Stimulated activated memory B cell treated with anti-CD40 and anti-IgM and Interleukin-4, amounts not matched to agents 10 μg/mL and 1 μg/mL and 100 μg/mL, for 72 hours (primary cell): ENCODE data around the gene SLC45A3.

Experiments used
- ATAC-seq: fragments of 150-1000 bp; cut with Tn5 transposase; 2 replicates; pipeline ENCODE4 v1.10.0; 2021
- H3K27ac Mint-ChIP-seq: one replicate; pipeline ENCODE4 v1.8.0; 2022; ENCODE audit warnings: mild to moderate bottlenecking, mixed read lengths
- H3K27me3 Mint-ChIP-seq: one replicate; pipeline ENCODE4 v1.8.0; 2022; ENCODE audit warnings: mixed read lengths
- H3K36me3 Mint-ChIP-seq: one replicate; pipeline ENCODE4 v1.8.0; 2022; ENCODE audit warnings: mixed read lengths
- H3K4me1 Mint-ChIP-seq: one replicate; pipeline ENCODE4 v1.8.0; 2022; ENCODE audit warnings: mixed read lengths
- H3K4me3 Mint-ChIP-seq: one replicate; pipeline ENCODE4 v1.8.0; 2022; ENCODE audit warnings: mild to moderate bottlenecking, moderate library complexity, mixed read lengths
- H3K9me3 Mint-ChIP-seq: one replicate; pipeline ENCODE4 v1.8.0; 2022; ENCODE audit warnings: mixed read lengths

SLC45A3 gene

GRCh38 chr1:205665201-205666045, 14.9 kb downstream of the SLC45A3 start:
- H3K36me3 Mint-ChIP-seq: peaks cover 4% of the 10 kb centered on the region
- H3K9me3 Mint-ChIP-seq: no peaks in the 10 kb centered on the region
- no peak overlapping the region for H3K4me3 Mint-ChIP-seq
- no peak for ATAC-seq
- H3K27ac Mint-ChIP-seq: peak overlapping the region; percentile 83
- H3K4me1 Mint-ChIP-seq: peaks cover 83% of the 10 kb centered on the region
- no peaks in the 10 kb centered on the region for H3K27me3 Mint-ChIP-seq

GRCh38 chr1:205664399-205665017, 15.8 kb downstream of the SLC45A3 start:
- H3K27me3 Mint-ChIP-seq: no peaks in the 10 kb centered on the region
- peak overlapping the region; percentile 83 for H3K27ac Mint-ChIP-seq
- no peaks in the 10 kb centered on the region for H3K9me3 Mint-ChIP-seq
- no peak overlapping the region for H3K4me3 Mint-ChIP-seq
- ATAC-seq: no peak
- peaks cover 83% of the 10 kb centered on the region for H3K4me1 Mint-ChIP-seq
- peaks cover 4% of the 10 kb centered on the region for H3K36me3 Mint-ChIP-seq

- Mint-ChIP-seq H3K27ac (peak overlapping the region; percentile 15), H3K4me3 (no peak overlapping the region), H3K9me3 (no peaks in the 10 kb centered on the region), H3K27me3 (no peaks in the 10 kb centered on the region), H3K36me3 (peaks cover 4% of the 10 kb centered on the region), H3K4me1 (peaks cover 79% of the 10 kb centered on the region)
- ATAC-seq: no peak
Measured at GRCh38 chr1:205663286-205663936, 16.9 kb downstream of the SLC45A3 start.

- Mint-ChIP-seq H3K4me1 (peaks cover 73% of the 10 kb centered on the region), H3K36me3 (peaks cover 4% of the 10 kb centered on the region), H3K4me3 (no peak overlapping the region), H3K9me3 (no peaks in the 10 kb centered on the region), H3K27ac (peak overlapping the region; percentile 15), H3K27me3 (no peaks in the 10 kb centered on the region)
- ATAC-seq: no peak
Measured at GRCh38 chr1:205662791-205663190, 17.5 kb downstream of the SLC45A3 start.

GRCh38 chr1:205662135-205662738, 18.1 kb downstream of the SLC45A3 start:
- no peaks in the 10 kb centered on the region for H3K27me3 Mint-ChIP-seq
- H3K9me3 Mint-ChIP-seq: no peaks in the 10 kb centered on the region
- H3K4me1 Mint-ChIP-seq: peaks cover 70% of the 10 kb centered on the region
- ATAC-seq: no peak
- no peak overlapping the region for H3K4me3 Mint-ChIP-seq
- H3K27ac Mint-ChIP-seq: peak overlapping the region; percentile 15
- peaks cover 4% of the 10 kb centered on the region for H3K36me3 Mint-ChIP-seq

GRCh38 chr1:205661429-205662134, 18.7 kb downstream of the SLC45A3 start:
- H3K9me3 Mint-ChIP-seq: no peaks in the 10 kb centered on the region
- H3K36me3 Mint-ChIP-seq: peaks cover 4% of the 10 kb centered on the region
- H3K4me1 Mint-ChIP-seq: peaks cover 63% of the 10 kb centered on the region
- no peaks in the 10 kb centered on the region for H3K27me3 Mint-ChIP-seq
- H3K27ac Mint-ChIP-seq: peak overlapping the region; percentile 32
- ATAC-seq: no peak
- H3K4me3 Mint-ChIP-seq: no peak overlapping the region

GRCh38 chr1:205660361-205660760, 19.9 kb downstream of the SLC45A3 start:
- ATAC-seq: no peak
- H3K4me3 Mint-ChIP-seq: no peak overlapping the region
- no peaks in the 10 kb centered on the region for H3K27me3 Mint-ChIP-seq
- H3K36me3 Mint-ChIP-seq: peaks cover 4% of the 10 kb centered on the region
- peak overlapping the region; percentile 32 for H3K27ac Mint-ChIP-seq
- H3K9me3 Mint-ChIP-seq: no peaks in the 10 kb centered on the region
- H3K4me1 Mint-ChIP-seq: peaks cover 51% of the 10 kb centered on the region

GRCh38 chr1:205658943-205659581, 21.2 kb downstream of the SLC45A3 start:
- no peak overlapping the region for H3K27ac Mint-ChIP-seq
- no peaks in the 10 kb centered on the region for H3K9me3 Mint-ChIP-seq
- H3K4me1 Mint-ChIP-seq: peaks cover 38% of the 10 kb centered on the region
- peak; percentile 84 for ATAC-seq
- H3K36me3 Mint-ChIP-seq: peaks cover 4% of the 10 kb centered on the region
- no peaks in the 10 kb centered on the region for H3K27me3 Mint-ChIP-seq
- H3K4me3 Mint-ChIP-seq: no peak overlapping the region

GRCh38 chr1:205656236-205656635, 24.1 kb downstream of the SLC45A3 start:
- no peaks in the 10 kb centered on the region for H3K27me3 Mint-ChIP-seq
- H3K27ac Mint-ChIP-seq: no peak overlapping the region
- no peak for ATAC-seq
- H3K36me3 Mint-ChIP-seq: no peaks in the 10 kb centered on the region
- no peak overlapping the region for H3K4me3 Mint-ChIP-seq
- H3K9me3 Mint-ChIP-seq: no peaks in the 10 kb centered on the region
- peaks cover 24% of the 10 kb centered on the region for H3K4me1 Mint-ChIP-seq

GRCh38 chr1:205652984-205653383, 27.3 kb downstream of the SLC45A3 start:
- Mint-ChIP-seq H3K4me1 (no peaks in the 10 kb centered on the region), H3K27me3 (no peaks in the 10 kb centered on the region), H3K4me3 (no peak overlapping the region), H3K36me3 (no peaks in the 10 kb centered on the region), H3K9me3 (no peaks in the 10 kb centered on the region), H3K27ac (no peak overlapping the region)
- no peak for ATAC-seq

- Mint-ChIP-seq H3K27ac (no peak overlapping the region), H3K4me3 (no peak overlapping the region), H3K27me3 (no peaks in the 10 kb centered on the region), H3K9me3 (no peaks in the 10 kb centered on the region), H3K4me1 (no peaks in the 10 kb centered on the region), H3K36me3 (no peaks in the 10 kb centered on the region)
- no peak for ATAC-seq
Measured at GRCh38 chr1:205650241-205650640, 30.1 kb downstream of the SLC45A3 start.

- Mint-ChIP-seq H3K36me3 (no peaks in the 10 kb centered on the region), H3K27ac (no peak overlapping the region), H3K4me3 (no peak overlapping the region), H3K4me1 (no peaks in the 10 kb centered on the region), H3K9me3 (no peaks in the 10 kb centered on the region), H3K27me3 (no peaks in the 10 kb centered on the region)
- no peak for ATAC-seq
Measured at GRCh38 chr1:205645519-205645918, 34.8 kb downstream of the SLC45A3 start.

- Mint-ChIP-seq H3K9me3 (no peaks in the 10 kb centered on the region), H3K27ac (no peak overlapping the region), H3K4me3 (no peak overlapping the region), H3K4me1 (no peaks in the 10 kb centered on the region), H3K27me3 (no peaks in the 10 kb centered on the region), H3K36me3 (no peaks in the 10 kb centered on the region)
- ATAC-seq: no peak
Measured at GRCh38 chr1:205642679-205643307, 37.5 kb downstream of the SLC45A3 start.

GRCh38 chr1:205639567-205639966, 40.7 kb downstream of the SLC45A3 start:
- H3K9me3 Mint-ChIP-seq: no peaks in the 10 kb centered on the region
- H3K4me3 Mint-ChIP-seq: no peak overlapping the region
- H3K36me3 Mint-ChIP-seq: no peaks in the 10 kb centered on the region
- H3K27ac Mint-ChIP-seq: no peak overlapping the region
- no peaks in the 10 kb centered on the region for H3K27me3 Mint-ChIP-seq
- no peak for ATAC-seq
- H3K4me1 Mint-ChIP-seq: no peaks in the 10 kb centered on the region
